Measurements from ENCODE around the gene VAMP2.

DNA sequence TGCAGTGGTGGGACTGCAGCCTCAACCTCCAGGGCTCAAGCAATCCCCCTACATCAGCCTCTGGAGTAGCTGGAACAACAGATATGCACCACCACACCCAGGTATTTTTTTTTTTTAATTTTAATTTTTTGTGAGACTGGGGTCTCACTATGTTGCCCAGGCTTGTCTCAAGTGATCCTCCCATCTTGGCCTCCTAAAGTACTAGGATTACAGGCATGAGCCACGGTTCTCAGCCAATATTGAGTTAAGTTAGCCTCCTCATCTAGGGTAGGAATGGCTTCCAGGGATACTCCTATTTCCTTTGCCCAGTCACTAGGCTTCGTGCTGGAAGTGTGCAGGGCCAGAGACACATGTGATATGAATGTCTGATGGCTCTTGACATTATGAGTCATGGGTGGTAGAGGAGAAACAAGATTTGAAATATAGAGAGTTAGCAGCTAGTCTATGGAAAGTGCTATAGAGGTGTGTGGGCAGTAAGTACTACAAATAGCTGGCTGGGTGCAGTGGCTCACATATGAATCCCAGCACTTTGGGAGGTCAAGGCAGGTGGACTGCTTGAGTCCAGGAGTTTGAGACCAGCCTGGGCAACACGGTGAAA, 30.8 kb downstream of the VAMP2 start:
- TF ChIP-seq PATZ1 (CRISPR knock-in tag; IDR thresholded peaks at IDR 0.05; ENCODE audit: borderline replicate concordance) (no peak), ARNTL (CRISPR knock-in tag; IDR thresholded peaks at IDR 0.05; ENCODE audit: borderline replicate concordance, low read depth) (no peak), GLIS3 (CRISPR knock-in tag; IDR thresholded peaks at IDR 0.05) (no peak), RARB (CRISPR knock-in tag; IDR thresholded peaks at IDR 0.05) (no peak), TOX (CRISPR knock-in tag; IDR thresholded peaks at IDR 0.05; ENCODE audit: borderline replicate concordance) (no peak), OSR1 (CRISPR knock-in tag; IDR thresholded peaks at IDR 0.05) (no peak), ZC3H10 (CRISPR knock-in tag; IDR thresholded peaks at IDR 0.05) (no peak), ZNF70 (CRISPR knock-in tag; IDR thresholded peaks at IDR 0.05) (no peak), ZNF8 (CRISPR knock-in tag; IDR thresholded peaks at IDR 0.05) (no peak), ZFP30 (CRISPR knock-in tag; IDR thresholded peaks at IDR 0.05) (no peak), ZNF565 (CRISPR knock-in tag; conservative IDR thresholded peaks at IDR 0.05; ENCODE audit: low read depth) (no peak)
- TF ChIP-seq, protein P1, sequence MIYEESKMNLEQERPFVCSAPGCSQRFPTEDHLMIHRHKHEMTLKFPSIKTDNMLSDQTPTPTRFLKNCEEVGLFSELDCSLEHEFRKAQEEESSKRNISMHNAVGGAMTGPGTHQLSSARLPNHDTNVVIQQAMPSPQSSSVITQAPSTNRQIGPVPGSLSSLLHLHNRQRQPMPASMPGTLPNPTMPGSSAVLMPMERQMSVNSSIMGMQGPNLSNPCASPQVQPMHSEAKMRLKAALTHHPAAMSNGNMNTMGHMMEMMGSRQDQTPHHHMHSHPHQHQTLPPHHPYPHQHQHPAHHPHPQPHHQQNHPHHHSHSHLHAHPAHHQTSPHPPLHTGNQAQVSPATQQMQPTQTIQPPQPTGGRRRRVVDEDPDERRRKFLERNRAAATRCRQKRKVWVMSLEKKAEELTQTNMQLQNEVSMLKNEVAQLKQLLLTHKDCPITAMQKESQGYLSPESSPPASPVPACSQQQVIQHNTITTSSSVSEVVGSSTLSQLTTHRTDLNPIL (CRISPR knock-in tag; IDR thresholded peaks at IDR 0.05; ENCODE audit: low read depth): no peak

Data from SK-N-SH treated with all-trans-retinoic acid at 6 μM for 48 hours (cell line).